OCI-M1 (cell line): ENCODE results near the gene TUBA1C.
"Not testable (repeated sequence)": the region's sequence is repeated elsewhere in the genome, so short reads cannot be mapped to it uniquely, and the experiment has no call there.

Experiments used
- DNase-seq: peaks from one replicate; lab custom pipeline; 2025; lab: John Stamatoyannopoulos, UW

TUBA1C gene

GRCh38 chr12:49264873-49265792 is at the start of gene TUBA1C:
Gene TUBA1C, plus strand, starts transcription at chr12:49265082. Its CDS starts 100 bp downstream, at chr12:49265182.
- DNase-seq, result peak; percentile 97

GRCh38 chr12:49219417-49220026 is 45.4 kb upstream of the TUBA1C start:
- DNase-seq, result no peak

- DNase-seq, result no peak
Measured at GRCh38 chr12:49220972-49221371, 43.9 kb upstream of the TUBA1C start.

DNA sequence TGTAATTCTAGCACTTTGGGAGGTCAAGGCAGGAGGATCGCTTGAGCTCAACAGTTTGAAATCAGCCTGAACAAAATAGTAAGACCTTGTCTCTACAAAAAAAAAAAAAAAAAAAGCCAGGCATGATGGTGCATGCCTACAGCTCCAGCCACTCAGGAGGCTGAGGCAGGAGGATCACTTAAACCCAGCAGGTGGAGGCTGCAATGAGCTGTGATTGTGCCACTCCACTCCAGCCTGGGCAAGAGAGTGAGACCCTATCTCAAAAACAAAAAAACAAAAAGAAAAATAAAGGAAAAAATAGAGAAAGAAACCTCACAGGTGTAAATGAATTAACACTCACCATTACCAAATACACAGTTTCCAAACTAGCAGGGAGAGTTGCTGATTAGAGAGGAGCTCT is 41.8 kb upstream of the TUBA1C start:
- DNase-seq, result no peak

DNA sequence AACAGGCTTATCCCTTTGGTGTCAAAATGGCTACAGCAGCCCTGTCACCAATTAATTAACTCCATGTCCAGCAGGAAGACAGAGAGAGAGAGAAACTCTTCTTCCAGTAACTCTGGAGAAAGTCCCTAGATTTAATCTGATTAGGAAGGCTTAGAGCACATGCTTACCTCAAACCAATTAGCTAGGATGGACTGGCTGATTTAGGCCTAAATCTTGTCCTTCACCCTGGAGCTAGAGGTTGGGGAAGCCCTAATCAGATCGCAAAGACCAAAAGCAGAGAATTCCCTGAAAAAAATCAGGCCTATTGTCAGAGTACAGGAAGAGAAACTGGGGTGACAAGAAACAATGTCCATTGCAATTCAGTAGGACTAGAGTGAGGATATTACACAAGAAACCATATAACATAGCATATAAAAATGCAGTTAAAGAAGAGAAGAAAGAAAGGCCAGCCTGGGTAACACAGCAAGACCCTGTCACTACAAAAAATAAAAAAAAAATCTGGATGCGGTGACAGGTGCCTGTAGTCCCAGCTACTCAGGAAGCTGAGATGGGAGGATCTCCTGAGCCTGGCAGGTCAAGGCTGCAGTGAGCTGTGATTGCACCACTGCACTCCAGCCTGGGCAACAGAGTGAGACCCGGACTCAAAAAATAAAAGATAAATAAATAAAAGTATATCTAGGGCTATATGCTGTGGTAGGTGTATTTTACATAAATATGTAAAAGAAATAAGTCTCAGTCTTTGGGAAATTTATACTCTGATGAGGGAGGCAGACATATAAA is 41.1 kb upstream of the TUBA1C start:
- DNase-seq, result no peak

DNA sequence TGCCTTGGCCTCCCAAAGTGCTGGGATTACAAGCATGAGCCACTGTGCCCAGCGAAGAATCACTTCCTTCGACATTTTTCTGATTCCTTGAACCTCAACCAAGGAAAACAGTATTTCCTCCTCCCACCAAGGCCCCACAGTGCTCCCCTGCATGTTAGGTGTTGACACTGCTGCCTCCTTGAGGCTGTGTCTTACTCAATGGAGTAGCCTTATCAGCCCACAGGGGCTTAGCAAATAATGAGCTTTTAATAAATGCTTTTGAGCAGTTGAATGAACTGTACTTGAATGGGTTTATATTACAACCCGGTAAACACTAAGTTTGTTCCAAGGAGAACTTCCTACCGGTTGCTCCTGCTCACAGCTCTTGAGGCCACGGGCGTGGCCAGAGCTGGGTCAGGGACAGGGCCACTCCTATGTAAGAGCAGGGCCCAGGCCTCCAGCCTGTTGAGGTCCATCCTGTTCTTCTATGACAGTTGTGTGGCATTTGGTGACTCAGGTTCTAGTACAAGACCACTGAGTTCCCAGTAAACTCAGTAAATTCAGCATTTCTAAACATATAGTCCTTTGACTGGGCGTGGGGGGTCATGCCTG is 39.2 kb upstream of the TUBA1C start:
- peak; percentile 9 for DNase-seq

GRCh38 chr12:49227713-49228112 is 37.2 kb upstream of the TUBA1C start:
- no peak for DNase-seq

DNA sequence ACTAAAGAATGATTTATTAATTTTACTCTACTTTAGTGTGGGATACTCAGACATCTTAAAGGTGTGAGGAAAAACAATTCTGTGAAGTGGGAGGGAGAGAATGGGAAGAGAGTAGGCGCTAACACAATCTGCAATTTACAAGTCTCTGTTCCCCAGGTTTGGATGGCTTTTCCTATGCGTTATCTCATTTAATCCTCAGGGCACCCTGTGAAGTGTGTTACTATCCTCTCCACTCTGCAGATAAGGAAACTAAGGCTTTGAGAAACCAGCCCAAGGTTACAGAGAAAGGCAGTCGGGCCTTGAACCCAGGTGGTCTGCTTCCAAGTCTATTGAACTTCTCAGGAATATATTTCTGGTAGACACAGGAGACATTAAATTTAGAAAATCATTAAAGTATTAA is 36.2 kb upstream of the TUBA1C start:
- no peak for DNase-seq

- DNase-seq, result no peak
Measured at GRCh38 chr12:49230176-49230804, 34.6 kb upstream of the TUBA1C start.

GRCh38 chr12:49230805-49231194 is 34.1 kb upstream of the TUBA1C start:
- peak; percentile 44 for DNase-seq

GRCh38 chr12:49231878-49232655 is 32.8 kb upstream of the TUBA1C start:
- peak; percentile 48 for DNase-seq

DNA sequence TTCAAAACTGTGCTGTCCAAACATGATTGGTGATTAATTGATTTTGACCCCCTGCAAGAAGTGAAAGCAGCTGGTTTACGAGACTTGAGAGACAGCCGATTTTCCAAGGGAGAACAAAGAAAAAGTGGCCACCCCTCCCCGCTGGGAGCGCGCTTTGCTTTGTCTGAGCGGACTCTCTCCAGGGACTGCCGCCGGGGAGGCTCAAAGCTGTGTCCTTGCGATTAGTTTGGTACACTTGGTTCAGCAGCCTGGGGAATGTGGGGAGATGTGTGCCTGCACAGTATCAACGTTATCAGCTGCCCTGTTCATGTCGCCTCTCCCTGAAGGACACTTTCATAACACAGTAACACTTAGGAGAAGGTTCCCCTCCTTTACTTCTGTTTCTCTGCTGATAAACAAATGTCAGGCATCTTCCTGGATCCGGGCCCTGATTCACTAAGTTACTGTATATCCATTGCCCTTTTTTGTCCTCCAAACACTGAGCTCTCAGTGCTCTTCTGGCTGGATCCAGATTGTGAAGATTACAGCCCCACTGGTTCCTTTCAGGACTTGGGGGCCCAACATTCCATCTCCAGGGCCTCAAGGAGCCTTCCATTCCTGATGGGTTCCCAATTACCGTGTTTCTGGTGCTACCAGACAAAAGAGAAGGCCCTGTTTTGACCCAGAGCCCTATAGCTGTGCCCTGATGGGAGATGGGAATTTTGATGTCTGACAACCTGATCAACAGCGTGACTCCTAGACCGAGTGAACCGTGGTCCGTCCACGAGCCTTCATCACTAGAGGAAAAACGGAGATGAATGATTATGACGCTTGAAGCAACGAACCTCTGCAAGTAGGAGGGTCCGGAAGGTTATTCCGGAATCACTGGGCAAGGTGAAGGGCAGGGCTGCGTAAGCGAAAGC is 31.7 kb upstream of the TUBA1C start:
- peak; percentile 94 for DNase-seq

DNA sequence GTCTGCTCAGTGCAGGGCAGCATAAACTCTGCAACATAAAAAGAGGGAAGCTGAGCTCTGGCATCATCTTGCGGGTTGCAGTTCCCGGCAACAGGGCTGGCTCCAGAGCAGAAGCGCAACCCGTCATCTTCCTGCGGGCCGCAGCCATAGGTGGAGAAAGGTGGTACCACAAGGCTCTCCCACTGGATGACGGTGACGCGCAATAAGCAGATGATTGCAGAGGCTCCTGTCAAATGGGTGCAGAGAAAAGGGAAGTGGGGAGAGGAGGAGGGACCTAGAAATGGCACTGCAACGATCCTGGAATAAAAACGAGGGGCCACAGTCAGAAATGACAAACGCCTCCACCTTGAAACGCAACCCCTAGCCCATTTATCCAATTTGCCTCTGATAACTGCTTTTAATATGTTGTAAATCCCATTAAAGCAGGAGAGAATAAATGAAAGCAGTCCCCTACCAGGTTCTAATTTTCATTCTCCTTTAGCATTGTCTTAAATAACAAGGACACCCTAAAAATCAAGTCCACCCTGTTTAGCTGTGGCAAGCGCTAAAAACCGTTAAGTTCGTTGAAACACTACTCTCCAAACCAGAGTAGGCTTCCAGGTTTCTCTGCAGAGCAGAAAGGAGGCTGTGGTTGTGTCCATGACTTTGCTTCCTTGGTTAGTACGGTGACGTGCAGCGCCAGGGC is 30.9 kb upstream of the TUBA1C start:
- DNase-seq, result peak; percentile 89

- DNase-seq, result peak; percentile 48
Measured at GRCh38 chr12:49236423-49236822, 28.5 kb upstream of the TUBA1C start.

- DNase-seq, result no peak
Measured at GRCh38 chr12:49243631-49244030, 21.3 kb upstream of the TUBA1C start.

DNA sequence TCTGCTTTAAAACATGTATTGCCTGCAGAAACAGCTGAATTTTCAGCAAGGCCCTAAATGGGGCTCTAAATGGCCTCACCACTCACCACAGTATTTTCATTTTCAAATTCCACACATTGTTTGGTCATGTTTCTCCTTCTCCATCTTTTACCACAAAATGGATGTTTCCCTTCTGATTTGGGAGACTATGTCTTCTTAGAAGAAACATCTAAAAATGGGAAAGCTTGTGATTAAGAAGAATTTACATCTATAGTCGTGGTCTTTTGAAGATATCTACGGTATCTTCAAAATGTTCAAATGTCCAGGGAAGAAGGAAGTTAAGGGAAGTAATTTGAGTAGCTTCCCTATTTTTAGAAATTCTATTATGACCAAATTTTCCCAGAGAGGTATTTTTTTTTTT is 20.7 kb upstream of the TUBA1C start:
- DNase-seq, result peak; percentile 56

DNA sequence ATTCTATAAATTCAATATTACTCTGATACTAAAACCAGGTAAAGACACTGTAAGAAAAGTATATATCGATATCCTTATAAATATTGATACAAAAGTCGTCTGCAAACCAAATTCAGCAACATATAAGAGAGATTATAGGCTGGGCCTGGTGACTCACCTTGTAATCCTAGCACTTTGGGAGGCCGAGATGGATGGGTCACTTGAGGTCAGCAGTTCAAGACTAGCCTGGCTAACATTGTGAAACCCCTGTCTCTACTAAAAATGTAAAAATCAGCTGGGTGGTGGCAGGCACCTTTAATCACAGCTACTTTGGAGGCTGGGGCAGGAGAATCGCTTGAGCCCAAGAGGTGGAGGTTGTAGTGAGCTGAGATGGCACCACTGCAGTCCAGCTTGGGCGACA is 13.5 kb upstream of the TUBA1C start:
- no peak for DNase-seq

DNA sequence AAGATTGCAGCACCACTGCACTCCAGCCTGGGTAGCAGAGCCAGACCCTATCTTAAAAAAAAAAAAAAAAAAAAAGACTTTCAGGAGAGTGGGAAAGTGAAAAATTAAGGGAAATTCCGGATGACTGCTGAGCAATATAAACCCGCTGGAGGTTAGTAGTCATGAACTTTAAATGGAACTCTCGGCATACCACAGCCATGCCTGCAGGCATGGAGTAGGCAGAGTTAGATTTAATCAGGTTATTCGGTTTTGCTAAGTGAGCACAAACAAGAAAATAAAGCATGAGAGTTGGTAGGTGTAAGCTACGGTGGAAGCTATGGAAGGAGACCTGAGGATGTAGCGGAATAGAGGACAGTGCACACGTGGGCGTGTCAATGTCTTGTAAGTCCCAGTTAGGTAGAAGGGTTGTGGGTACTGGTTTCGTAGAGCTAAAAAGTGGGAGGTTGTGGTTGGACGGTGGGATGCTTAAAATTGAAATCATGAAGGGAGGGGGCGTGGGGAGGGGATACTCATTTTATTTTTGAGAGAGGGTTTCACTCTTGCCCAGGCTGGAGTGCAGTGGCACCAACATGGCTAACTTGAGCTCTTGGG is 11.8 kb upstream of the TUBA1C start:
- DNase-seq, result no peak

DNA sequence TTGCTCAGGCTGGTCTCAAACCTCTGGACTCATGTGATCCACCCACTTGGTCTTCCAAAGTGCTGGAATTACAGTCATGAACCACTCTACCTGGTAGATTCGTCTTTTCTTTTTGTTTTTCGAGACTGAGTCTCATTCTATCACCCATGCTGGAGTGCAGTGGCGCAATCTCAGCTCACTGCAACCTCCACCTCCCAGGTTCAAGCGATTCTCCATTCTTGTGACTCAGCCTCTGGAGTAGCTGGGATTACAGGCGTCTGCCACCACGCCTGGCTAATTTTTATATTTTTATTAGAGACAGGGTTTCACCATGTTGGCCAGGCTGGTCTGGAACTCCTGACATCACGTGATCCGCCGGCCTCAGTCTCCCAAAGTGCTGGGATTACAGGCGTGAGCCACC is 9.4 kb upstream of the TUBA1C start:
- not testable (repeated sequence) for DNase-seq
